GM12875 (cell line): ENCODE data around the gene MAGEA6.
"Not testable (repeated sequence)": the region's sequence is repeated elsewhere in the genome, so short reads cannot be mapped to it uniquely, and the experiment has no call there.

ENCODE experiments used
- H3K4me3 ChIP-seq: one replicate; pipeline ENCODE4 v1.5.1; 2011; ENCODE audit warnings: low read depth, low read length, control low read depth
- CTCF ChIP-seq: IDR thresholded peaks from 2 replicates; pipeline ENCODE4 v1.5.1; 2011; ENCODE audit warnings: low read depth, mild to moderate bottlenecking, control low read depth, inconsistent platforms, low read length, moderate library complexity, borderline replicate concordance; ENCODE audit not compliant: insufficient read depth

The MAGEA6 gene

DNA sequence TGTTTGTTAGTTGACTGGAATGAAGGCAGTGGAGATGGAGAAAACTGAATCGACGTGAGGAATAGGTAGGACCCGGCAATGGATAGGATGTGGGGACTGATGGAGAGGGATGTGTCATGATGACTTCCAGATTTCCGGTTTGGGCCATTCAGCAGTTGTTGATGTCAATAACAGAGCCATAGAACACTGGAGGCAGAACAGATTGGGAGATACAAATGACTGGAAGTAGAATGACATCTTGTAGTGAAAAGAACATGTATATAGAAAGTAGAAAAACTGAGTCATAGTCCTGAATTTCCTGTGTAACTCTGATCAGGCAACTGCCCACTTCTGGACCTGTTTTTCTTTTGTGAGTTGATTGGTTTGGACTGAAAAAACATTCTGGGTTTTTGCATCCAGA is 36.5 kb upstream of the MAGEA6 start:
- no peak overlapping the region for H3K4me3 ChIP-seq
- no peak for TF ChIP-seq CTCF

DNA sequence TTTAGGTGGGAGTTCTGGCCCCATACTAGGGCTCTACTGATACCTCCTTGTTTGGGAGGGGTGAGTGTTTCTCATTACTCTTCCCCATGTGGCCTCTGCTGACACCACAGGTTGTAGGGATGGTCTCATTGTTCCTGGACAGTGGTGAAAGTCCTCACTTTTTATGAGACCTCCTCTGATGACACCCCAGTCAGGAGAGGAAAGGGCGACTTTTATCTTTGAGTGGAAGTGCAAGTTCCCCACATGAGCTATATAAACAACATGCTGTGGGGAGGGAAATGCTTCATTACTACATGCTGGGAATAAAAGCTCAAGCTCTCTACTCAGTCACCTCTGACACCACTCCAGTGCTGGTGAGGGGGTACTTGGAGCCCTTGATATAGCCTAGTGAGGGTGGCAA is 29.5 kb upstream of the MAGEA6 start:
- TF ChIP-seq CTCF: no peak
- H3K4me3 ChIP-seq: no peak overlapping the region

DNA sequence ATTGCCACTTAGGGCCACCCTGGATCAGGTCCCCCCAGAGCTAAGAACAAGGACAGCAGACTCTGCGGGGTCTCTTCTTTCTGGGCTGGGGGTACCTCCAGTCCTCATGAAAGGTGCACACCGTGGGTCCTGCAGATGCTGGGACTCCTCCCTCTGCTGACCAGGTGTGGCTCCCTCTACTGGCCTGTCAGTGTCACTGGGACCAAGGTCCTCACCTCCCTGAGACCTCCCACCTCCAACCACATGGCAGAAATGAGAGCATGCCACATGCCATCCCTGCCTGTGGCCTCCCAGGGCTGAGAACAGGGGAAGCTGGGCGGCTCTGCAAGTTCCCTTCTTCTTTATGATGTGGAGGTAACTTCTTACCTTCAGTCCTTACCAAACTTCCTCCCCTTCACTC is 17.6 kb upstream of the MAGEA6 start:
- not testable (repeated sequence) for H3K4me3 ChIP-seq

- not testable (repeated sequence) for H3K4me3 ChIP-seq
These were observed 2.9 kb downstream of the MAGEA6 start for GRCh38 chrX:152766562-152766961.

- not testable (repeated sequence) for H3K4me3 ChIP-seq
These were observed 7.9 kb downstream of the MAGEA6 start for GRCh38 chrX:152761582-152761981.

- not testable (repeated sequence) for H3K4me3 ChIP-seq
These were observed 9.9 kb downstream of the MAGEA6 start for GRCh38 chrX:152759544-152759943.

DNA sequence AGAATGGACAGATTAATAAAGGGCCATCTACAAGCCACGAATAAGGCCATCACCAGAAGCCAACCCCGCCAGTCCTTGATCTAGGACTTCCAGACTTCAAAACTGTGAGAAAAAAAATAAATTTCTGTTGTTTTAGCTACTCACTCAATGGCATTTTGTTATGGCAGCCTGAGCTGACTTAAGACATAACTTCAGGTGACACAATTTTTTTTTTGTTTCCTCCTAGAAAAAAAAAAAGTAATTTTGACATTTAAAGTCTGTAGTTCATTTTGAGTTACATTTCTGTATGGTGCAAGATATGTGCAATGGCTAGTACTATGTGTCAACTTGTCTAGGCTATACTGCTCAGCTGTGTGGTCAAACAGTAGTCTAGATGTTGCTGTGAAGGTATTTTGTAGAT is 10.6 kb downstream of the MAGEA6 start, which contains the start of gene CSAG3:
CSAG3 (plus strand) TSS at position 301 of the 400 bp plus-strand sequence.
- H3K4me3 ChIP-seq: not testable (repeated sequence)

DNA sequence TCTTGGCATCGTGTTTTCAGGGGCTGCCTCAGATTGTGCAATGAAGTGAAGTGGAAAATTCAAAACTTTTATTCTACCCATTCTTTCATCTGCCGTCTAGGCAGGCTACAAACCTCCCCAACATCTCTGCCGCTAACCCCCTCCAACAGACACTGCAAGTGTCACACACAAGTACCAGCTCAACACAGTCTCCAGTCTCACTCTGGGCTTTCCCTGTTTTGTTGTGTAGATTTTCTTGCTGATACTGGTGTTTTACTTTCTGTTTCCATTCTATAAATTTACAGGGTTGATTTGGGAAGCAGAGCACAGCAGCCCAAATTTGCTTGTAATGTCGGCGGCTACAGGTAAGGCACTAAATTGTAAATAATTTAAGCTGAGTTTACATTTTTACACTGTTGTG is 14.6 kb downstream of the MAGEA6 start:
- not testable (repeated sequence) for H3K4me3 ChIP-seq

DNA sequence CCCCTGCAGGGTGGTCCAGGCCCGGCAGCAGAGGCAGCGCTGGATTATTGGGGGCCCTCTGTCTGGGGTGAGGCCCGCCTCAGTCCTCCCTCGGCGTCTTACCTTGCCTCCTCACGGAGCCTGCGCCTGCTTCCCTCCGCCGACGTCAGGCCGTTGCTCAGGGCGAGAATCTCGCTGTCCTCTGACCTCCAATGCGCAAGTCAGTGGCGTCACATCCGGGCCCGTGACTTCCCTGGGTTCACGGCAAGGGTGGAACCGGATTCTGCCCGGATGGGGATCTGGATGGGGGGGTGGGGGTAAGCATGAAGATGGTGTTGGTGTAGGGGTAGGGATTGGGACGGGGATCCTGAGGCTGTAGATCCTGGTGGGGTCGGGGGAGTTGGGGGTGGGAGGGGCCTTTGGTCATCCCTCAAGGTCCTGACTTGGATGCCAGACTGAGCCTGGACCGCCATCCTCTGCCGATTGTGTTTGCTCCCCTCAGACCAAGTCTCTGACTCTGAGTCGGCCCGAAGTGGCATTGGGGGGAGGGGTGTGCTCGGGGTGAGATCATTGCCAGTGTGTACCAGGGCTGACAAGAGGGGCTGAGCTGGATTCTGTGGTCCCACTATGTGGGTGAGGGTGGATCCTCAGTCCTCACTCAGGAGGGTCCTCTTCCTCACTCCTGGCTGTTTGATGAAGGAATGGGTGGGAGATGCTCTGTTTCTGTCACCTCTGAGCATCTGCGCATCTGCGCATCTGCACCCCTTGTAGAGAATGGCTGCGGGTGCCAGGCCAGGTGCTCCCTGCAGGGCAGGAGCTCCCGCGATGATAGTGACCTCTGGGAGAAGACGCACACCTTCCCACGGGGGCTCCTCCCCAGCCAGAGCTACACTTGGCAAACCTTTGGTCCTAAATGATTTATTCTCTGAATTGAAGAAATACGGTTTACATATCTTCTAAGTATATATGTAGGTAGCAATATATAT is 15.5 kb downstream of the MAGEA6 start, which contains the start of gene MAGEA2:
MAGEA2 (minus strand) TSS at position 157 of the 965 bp plus-strand sequence. CDS start 2,479 bp downstream, outside the sequence.
- H3K4me3 ChIP-seq: not testable (repeated sequence)

DNA sequence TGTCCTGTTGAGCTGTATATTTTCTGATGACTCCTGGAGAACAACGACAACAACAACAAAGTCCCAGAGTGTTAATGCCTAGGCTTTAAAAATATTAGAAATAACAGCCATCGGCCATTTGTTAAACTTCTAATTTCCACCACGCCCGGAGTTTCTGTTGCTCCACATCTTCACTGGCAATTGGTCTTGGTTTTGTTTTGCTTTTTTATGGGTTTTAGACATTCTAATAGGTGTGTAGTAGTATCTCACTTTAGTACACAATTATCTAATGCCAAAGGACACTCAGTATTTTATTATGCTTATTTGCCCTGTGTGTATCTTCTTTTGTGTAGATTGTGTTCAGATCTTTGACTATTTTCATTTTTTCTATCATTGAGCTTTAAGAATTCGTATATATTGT is 30.9 kb downstream of the MAGEA6 start:
- H3K4me3 ChIP-seq: no peak overlapping the region
- no peak for TF ChIP-seq CTCF

DNA sequence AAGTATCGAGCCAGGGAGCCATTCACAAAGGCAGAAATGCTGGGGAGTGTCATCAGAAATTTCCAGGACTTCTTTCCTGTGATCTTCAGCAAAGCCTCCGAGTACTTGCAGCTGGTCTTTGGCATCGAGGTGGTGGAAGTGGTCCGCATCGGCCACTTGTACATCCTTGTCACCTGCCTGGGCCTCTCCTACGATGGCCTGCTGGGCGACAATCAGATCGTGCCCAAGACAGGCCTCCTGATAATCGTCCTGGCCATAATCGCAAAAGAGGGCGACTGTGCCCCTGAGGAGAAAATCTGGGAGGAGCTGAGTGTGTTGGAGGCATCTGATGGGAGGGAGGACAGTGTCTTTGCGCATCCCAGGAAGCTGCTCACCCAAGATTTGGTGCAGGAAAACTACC is 33.0 kb downstream of the MAGEA6 start:
- H3K4me3 ChIP-seq: not testable (repeated sequence)
